Parathyroid adenoma (tissue), 2 donors: ENCODE data around the gene CFAP77.
"Not testable (repeated sequence)": the region's sequence is repeated elsewhere in the genome, so short reads cannot be mapped to it uniquely, and the experiment has no call there.

Experiments
- H2AFZ ChIP-seq: fragments of 300-600 bp; sonication (generic); one replicate; pipeline ENCODE4 v1.7.0; 2017; ENCODE audit warnings: antibody characterized with exemption, mild to moderate bottlenecking
- H3K27ac ChIP-seq: fragments of 300-600 bp; sonication (generic); one replicate; pipeline ENCODE4 v1.7.0; 2017
- H3K27me3 ChIP-seq: fragments of 300-600 bp; sonication (generic); one replicate; pipeline ENCODE4 v1.7.0; 2017; ENCODE audit warnings: low read length; ENCODE audit not compliant: control insufficient read depth, insufficient read depth
- H3K36me3 ChIP-seq: fragments of 300-600 bp; sonication (generic); one replicate; pipeline ENCODE4 v1.7.0; 2017; ENCODE audit warnings: low read length; ENCODE audit not compliant: control insufficient read depth, insufficient read depth
- H3K4me1 ChIP-seq: fragments of 300-600 bp; sonication (generic); one replicate; pipeline ENCODE4 v1.7.0; 2017; ENCODE audit warnings: control low read depth
- H3K4me2 ChIP-seq: fragments of 300-600 bp; sonication (generic); one replicate; pipeline ENCODE4 v1.7.0; 2017; ENCODE audit warnings: low read length
- H3K4me3 ChIP-seq: fragments of 300-600 bp; sonication (generic); one replicate; pipeline ENCODE4 v1.7.0; 2017; ENCODE audit warnings: low read depth, low read length
- H3K79me2 ChIP-seq: fragments of 300-600 bp; sonication (generic); one replicate; pipeline ENCODE4 v1.7.0; 2017; ENCODE audit warnings: control low read depth
- H3K9ac ChIP-seq: fragments of 300-600 bp; sonication (generic); one replicate; pipeline ENCODE4 v1.7.0; 2017; ENCODE audit warnings: mild to moderate bottlenecking
- H3K9me3 ChIP-seq: fragments of 300-600 bp; sonication (generic); one replicate; pipeline ENCODE4 v1.7.0; 2017; ENCODE audit warnings: low read length; ENCODE audit not compliant: control insufficient read depth
- CTCF ChIP-seq: fragments of 300-600 bp; sonication (generic); IDR thresholded peaks from one replicate; pipeline ENCODE4 v1.7.0; 2017; ENCODE audit warnings: antibody characterized with exemption, mild to moderate bottlenecking
- donor health status: primary hyperparathyroidism.

The CFAP77 gene

GRCh38 chr9:132367613-132368313 is 42.2 kb upstream of the CFAP77 start:
- no peaks in the 10 kb centered on the region for H3K79me2 ChIP-seq
- no peaks in the 10 kb centered on the region for H3K4me1 ChIP-seq
- H3K27me3 ChIP-seq, result no peaks in the 10 kb centered on the region
- no peaks in the 10 kb centered on the region for H3K9me3 ChIP-seq
- no peak for TF ChIP-seq CTCF
- peak overlapping the region; percentile 50 for H2AFZ ChIP-seq
- H3K4me3 ChIP-seq, result no peak overlapping the region
- H3K27ac ChIP-seq, result no peak overlapping the region
- H3K9ac ChIP-seq, result no peak overlapping the region
- no peaks in the 10 kb centered on the region for H3K36me3 ChIP-seq
- no peak overlapping the region for H3K4me2 ChIP-seq

- no peaks in the 10 kb centered on the region for H3K79me2 ChIP-seq
- H3K27me3 ChIP-seq, result no peaks in the 10 kb centered on the region
- H3K36me3 ChIP-seq, result no peaks in the 10 kb centered on the region
- no peak overlapping the region for H3K4me3 ChIP-seq
- TF ChIP-seq CTCF, result no peak
- H3K4me2 ChIP-seq, result no peak overlapping the region
- H3K27ac ChIP-seq, result no peak overlapping the region
- no peaks in the 10 kb centered on the region for H3K4me1 ChIP-seq
- no peak overlapping the region for H3K9ac ChIP-seq
- no peaks in the 10 kb centered on the region for H3K9me3 ChIP-seq
- no peak overlapping the region for H2AFZ ChIP-seq
Observed at GRCh38 chr9:132369421-132369820, 40.6 kb upstream of the CFAP77 start.

GRCh38 chr9:132370592-132370991 is 39.4 kb upstream of the CFAP77 start:
- Histone ChIP-seq H3K79me2 (no peaks in the 10 kb centered on the region), H3K36me3 (no peaks in the 10 kb centered on the region), H3K27ac (no peak overlapping the region), H3K4me3 (no peak overlapping the region), H3K27me3 (no peaks in the 10 kb centered on the region), H3K9ac (no peak overlapping the region), H3K4me2 (no peak overlapping the region), H3K4me1 (no peaks in the 10 kb centered on the region), H2AFZ (no peak overlapping the region), H3K9me3 (no peaks in the 10 kb centered on the region)
- TF ChIP-seq CTCF, result no peak

GRCh38 chr9:132372177-132373095 is 37.6 kb upstream of the CFAP77 start:
- H3K27ac ChIP-seq, result peak overlapping the region; percentile 51
- H3K79me2 ChIP-seq, result no peaks in the 10 kb centered on the region
- H3K9ac ChIP-seq, result no peak overlapping the region
- no peak overlapping the region for H2AFZ ChIP-seq
- no peaks in the 10 kb centered on the region for H3K9me3 ChIP-seq
- no peak for TF ChIP-seq CTCF
- H3K4me1 ChIP-seq, result no peaks in the 10 kb centered on the region
- H3K4me2 ChIP-seq, result no peak overlapping the region
- no peaks in the 10 kb centered on the region for H3K36me3 ChIP-seq
- no peaks in the 10 kb centered on the region for H3K27me3 ChIP-seq
- H3K4me3 ChIP-seq, result no peak overlapping the region

- H2AFZ ChIP-seq, H3K4me2 ChIP-seq, H3K27me3 ChIP-seq, H3K79me2 ChIP-seq, H3K4me3 ChIP-seq, H3K9me3 ChIP-seq, H3K36me3 ChIP-seq, H3K27ac ChIP-seq, H3K4me1 ChIP-seq, H3K9ac ChIP-seq: not testable (repeated sequence)
Observed at GRCh38 chr9:132377769-132378168, 32.2 kb upstream of the CFAP77 start.

GRCh38 chr9:132378416-132378815 is 31.6 kb upstream of the CFAP77 start:
- not testable (repeated sequence) for H3K4me1 ChIP-seq, H3K36me3 ChIP-seq, H3K79me2 ChIP-seq

More at GRCh38 chr9:132378416-132378815, 31.6 kb upstream of the CFAP77 start:
- H3K27ac ChIP-seq, H3K9ac ChIP-seq, H3K4me3 ChIP-seq, H3K9me3 ChIP-seq, H3K27me3 ChIP-seq, H3K4me2 ChIP-seq, H2AFZ ChIP-seq: not testable (repeated sequence)
